Eye (tissue), 1 donor: ENCODE measurements around the gene GPR152.

Source experiments
- DNase-seq: peaks from one replicate; pipeline ENCODE4 v3.0.0-alpha.2; 2015

Gene GPR152

GRCh38 chr11:67452141-67452952 is at the start of gene GPR152:
Gene GPR152 (minus strand): TSS chr11:67452729. CDS start chr11:67452724, 5 bp downstream.
- no peak for DNase-seq

GRCh38 chr11:67501854-67502253 is 49.3 kb upstream of the GPR152 start:
- no peak for DNase-seq

GRCh38 chr11:67500831-67501715 is 48.5 kb upstream of the GPR152 start:
- DNase-seq = no peak

- DNase-seq = no peak
Observed at GRCh38 chr11:67500484-67500821, 47.9 kb upstream of the GPR152 start.

- no peak for DNase-seq
Observed at GRCh38 chr11:67499808-67500483, 47.4 kb upstream of the GPR152 start.

- DNase-seq = no peak
Observed at GRCh38 chr11:67498544-67498972, 46.0 kb upstream of the GPR152 start.

- no peak for DNase-seq
Observed at GRCh38 chr11:67497656-67498291, 45.2 kb upstream of the GPR152 start.

GRCh38 chr11:67496113-67496512 is 43.6 kb upstream of the GPR152 start:
- DNase-seq = no peak

- no peak for DNase-seq
Observed at GRCh38 chr11:67495234-67496005, 42.9 kb upstream of the GPR152 start.

GRCh38 chr11:67494371-67495233 is 42.1 kb upstream of the GPR152 start:
- DNase-seq = no peak

- DNase-seq = no peak
Observed at GRCh38 chr11:67493548-67494370, 41.2 kb upstream of the GPR152 start.

GRCh38 chr11:67492801-67493547 is 40.4 kb upstream of the GPR152 start:
- no peak for DNase-seq

- no peak for DNase-seq
Observed at GRCh38 chr11:67492069-67492727, 39.7 kb upstream of the GPR152 start.

GRCh38 chr11:67491276-67492068 is 38.9 kb upstream of the GPR152 start:
- DNase-seq = no peak

- no peak for DNase-seq
Observed at GRCh38 chr11:67490727-67491065, 38.2 kb upstream of the GPR152 start.

- DNase-seq = no peak
Observed at GRCh38 chr11:67489885-67490726, 37.6 kb upstream of the GPR152 start.
